ENCODE data around the gene GGTLC3. TPM values are rescaled to one million over a fixed set of nuclear protein-coding genes. Genes with fewer than 3 reads are reported as not detected.
"Not testable (repeated sequence)": the region's sequence is repeated elsewhere in the genome, so short reads cannot be mapped to it uniquely, and the experiment has no call there.

GGTLC3 gene
- polyA plus RNA-seq (2013, experiment 1 of 2), result 0.74 TPM
- polyA plus RNA-seq (2013, experiment 2 of 2), result not detected

GRCh38 chr22:18518061-18518460, at the start of gene GGTLC3:
Gene GGTLC3 (minus strand): TSS chr22:18518161. CDS start chr22:18517897, 264 bp downstream.
- H3K9me3 ChIP-seq (ENCODE audit: control insufficient read depth, low read length); H3K4me1 ChIP-seq (ENCODE audit: control insufficient read depth, insufficient read depth, low read length, poor library complexity, severe bottlenecking); H3K4me3 ChIP-seq (ENCODE audit: extremely low read depth, insufficient read depth, low read length, poor library complexity, severe bottlenecking); H3K27ac ChIP-seq (ENCODE audit: low read depth, low read length, severe bottlenecking); H3K36me3 ChIP-seq (ENCODE audit: control insufficient read depth, insufficient read depth, low read length): not testable (repeated sequence)
- no CpG with 5 or more reads among the region's 5 CpGs for WGBS, 2 experiments (ENCODE audit: insufficient coverage in 2 of 2)

GRCh38 chr22:18560099-18560974, 42.4 kb upstream of the GGTLC3 start:
- no CpG with 5 or more reads among the region's 16 CpGs for WGBS, 2 experiments (ENCODE audit: insufficient coverage in 2 of 2)
- not testable (repeated sequence) for H3K9me3 ChIP-seq (ENCODE audit: control insufficient read depth, low read length); H3K27ac ChIP-seq (ENCODE audit: low read depth, low read length, severe bottlenecking); H3K4me3 ChIP-seq (ENCODE audit: extremely low read depth, insufficient read depth, low read length, poor library complexity, severe bottlenecking); H3K4me1 ChIP-seq (ENCODE audit: control insufficient read depth, insufficient read depth, low read length, poor library complexity, severe bottlenecking); H3K36me3 ChIP-seq (ENCODE audit: control insufficient read depth, insufficient read depth, low read length)

- H3K4me3 ChIP-seq (ENCODE audit: extremely low read depth, insufficient read depth, low read length, poor library complexity, severe bottlenecking); H3K9me3 ChIP-seq (ENCODE audit: control insufficient read depth, low read length); H3K27ac ChIP-seq (ENCODE audit: low read depth, low read length, severe bottlenecking); H3K4me1 ChIP-seq (ENCODE audit: control insufficient read depth, insufficient read depth, low read length, poor library complexity, severe bottlenecking); H3K36me3 ChIP-seq (ENCODE audit: control insufficient read depth, insufficient read depth, low read length): not testable (repeated sequence)
- no CpG with 5 or more reads among the region's 6 CpGs for WGBS, 2 experiments (ENCODE audit: insufficient coverage in 2 of 2)
These were observed 41.0 kb upstream of the GGTLC3 start for GRCh38 chr22:18558939-18559338.

GRCh38 chr22:18558516-18558915, 40.6 kb upstream of the GGTLC3 start:
- WGBS, 2 experiments (ENCODE audit: insufficient coverage in 2 of 2), result no CpG with 5 or more reads among the region's 4 CpGs
- H3K9me3 ChIP-seq (ENCODE audit: control insufficient read depth, low read length); H3K4me3 ChIP-seq (ENCODE audit: extremely low read depth, insufficient read depth, low read length, poor library complexity, severe bottlenecking); H3K27ac ChIP-seq (ENCODE audit: low read depth, low read length, severe bottlenecking); H3K36me3 ChIP-seq (ENCODE audit: control insufficient read depth, insufficient read depth, low read length); H3K4me1 ChIP-seq (ENCODE audit: control insufficient read depth, insufficient read depth, low read length, poor library complexity, severe bottlenecking): not testable (repeated sequence)

- H3K27ac ChIP-seq (ENCODE audit: low read depth, low read length, severe bottlenecking); H3K4me1 ChIP-seq (ENCODE audit: control insufficient read depth, insufficient read depth, low read length, poor library complexity, severe bottlenecking); H3K4me3 ChIP-seq (ENCODE audit: extremely low read depth, insufficient read depth, low read length, poor library complexity, severe bottlenecking); H3K36me3 ChIP-seq (ENCODE audit: control insufficient read depth, insufficient read depth, low read length); H3K9me3 ChIP-seq (ENCODE audit: control insufficient read depth, low read length): not testable (repeated sequence)
- WGBS, 2 experiments (ENCODE audit: insufficient coverage in 2 of 2), result no CpG with 5 or more reads among the region's 22 CpGs
These were observed 36.6 kb upstream of the GGTLC3 start for GRCh38 chr22:18554280-18555256.

GRCh38 chr22:18552839-18553597, 35.1 kb upstream of the GGTLC3 start:
- not testable (repeated sequence) for H3K9me3 ChIP-seq (ENCODE audit: control insufficient read depth, low read length); H3K36me3 ChIP-seq (ENCODE audit: control insufficient read depth, insufficient read depth, low read length); H3K27ac ChIP-seq (ENCODE audit: low read depth, low read length, severe bottlenecking); H3K4me3 ChIP-seq (ENCODE audit: extremely low read depth, insufficient read depth, low read length, poor library complexity, severe bottlenecking); H3K4me1 ChIP-seq (ENCODE audit: control insufficient read depth, insufficient read depth, low read length, poor library complexity, severe bottlenecking)
- WGBS, 2 experiments (ENCODE audit: insufficient coverage in 2 of 2), result no CpG with 5 or more reads among the region's 19 CpGs

- WGBS, 2 experiments (ENCODE audit: insufficient coverage in 2 of 2), result no CpG with 5 or more reads among the region's 7 CpGs
- not testable (repeated sequence) for H3K4me1 ChIP-seq (ENCODE audit: control insufficient read depth, insufficient read depth, low read length, poor library complexity, severe bottlenecking)
These were observed 33.1 kb upstream of the GGTLC3 start for GRCh38 chr22:18551046-18551445.

GRCh38 chr22:18549458-18550179, 31.7 kb upstream of the GGTLC3 start:
- not testable (repeated sequence) for H3K36me3 ChIP-seq (ENCODE audit: control insufficient read depth, insufficient read depth, low read length); H3K9me3 ChIP-seq (ENCODE audit: control insufficient read depth, low read length); H3K4me3 ChIP-seq (ENCODE audit: extremely low read depth, insufficient read depth, low read length, poor library complexity, severe bottlenecking); H3K4me1 ChIP-seq (ENCODE audit: control insufficient read depth, insufficient read depth, low read length, poor library complexity, severe bottlenecking); H3K27ac ChIP-seq (ENCODE audit: low read depth, low read length, severe bottlenecking)
- WGBS, 2 experiments (ENCODE audit: insufficient coverage in 2 of 2), result no CpG with 5 or more reads among the region's 13 CpGs

More at GRCh38 chr22:18551046-18551445, 33.1 kb upstream of the GGTLC3 start:
- not testable (repeated sequence) for H3K4me3 ChIP-seq (ENCODE audit: extremely low read depth, insufficient read depth, low read length, poor library complexity, severe bottlenecking); H3K36me3 ChIP-seq (ENCODE audit: control insufficient read depth, insufficient read depth, low read length); H3K27ac ChIP-seq (ENCODE audit: low read depth, low read length, severe bottlenecking); H3K9me3 ChIP-seq (ENCODE audit: control insufficient read depth, low read length)

GRCh38 chr22:18544615-18545014, 26.7 kb upstream of the GGTLC3 start:
- not testable (repeated sequence) for H3K36me3 ChIP-seq (ENCODE audit: control insufficient read depth, insufficient read depth, low read length); H3K9me3 ChIP-seq (ENCODE audit: control insufficient read depth, low read length); H3K27ac ChIP-seq (ENCODE audit: low read depth, low read length, severe bottlenecking); H3K4me3 ChIP-seq (ENCODE audit: extremely low read depth, insufficient read depth, low read length, poor library complexity, severe bottlenecking); H3K4me1 ChIP-seq (ENCODE audit: control insufficient read depth, insufficient read depth, low read length, poor library complexity, severe bottlenecking)
- WGBS, 2 experiments (ENCODE audit: insufficient coverage in 2 of 2), result no CpG with 5 or more reads among the region's 13 CpGs

GRCh38 chr22:18543400-18543799, 25.4 kb upstream of the GGTLC3 start:
- no CpG with 5 or more reads among the region's 11 CpGs for WGBS, 2 experiments (ENCODE audit: insufficient coverage in 2 of 2)

More at GRCh38 chr22:18543400-18543799, 25.4 kb upstream of the GGTLC3 start:
- not testable (repeated sequence) for H3K9me3 ChIP-seq (ENCODE audit: control insufficient read depth, low read length); H3K27ac ChIP-seq (ENCODE audit: low read depth, low read length, severe bottlenecking); H3K4me1 ChIP-seq (ENCODE audit: control insufficient read depth, insufficient read depth, low read length, poor library complexity, severe bottlenecking); H3K4me3 ChIP-seq (ENCODE audit: extremely low read depth, insufficient read depth, low read length, poor library complexity, severe bottlenecking); H3K36me3 ChIP-seq (ENCODE audit: control insufficient read depth, insufficient read depth, low read length)
